Pancreas (tissue), 10 donors: Measurements from ENCODE around the gene IFI27L2. TPM values are rescaled to one million over a fixed set of nuclear protein-coding genes. Genes with fewer than 3 reads are reported as not detected.

Experiments
- ATAC-seq, 4 donors: fragments of 200-7000 bp; cut with Tn5 transposase; one replicate each; pipeline versions ENCODE4 v1.8.0 to v1.9.1; 2020; ENCODE audit warnings: mild to moderate bottlenecking in 4 of 4, moderate library complexity in 4 of 4
- DNase-seq, 6 donors: peaks; one replicate each; pipeline ENCODE4 v3.0.0-alpha.2; 2020
- FAIRE-seq: peaks from 2 replicates; lab custom pipeline; 2012; peaks lifted over from hg19 to GRCh38; lab: Jason Lieb, UNC
- H3K27ac ChIP-seq, 4 donors: fragments of 200-600 bp; sonication (generic); 1 replicate in 3 of 4; 2 replicates in 1 of 4; pipeline versions ENCODE4 v1.5.0 to v1.8.0; 2020
- H3K27me3 ChIP-seq, 4 donors: fragments of 200-600 bp; one replicate each; pipeline ENCODE4 v1.8.0; 2021
- H3K36me3 ChIP-seq, 3 donors: fragments of 200-600 bp; sonication (generic) in 1 of 3; one replicate each; pipeline versions ENCODE4 v1.5.0 to v1.8.0; 2020 to 2021
- H3K4me1 ChIP-seq, 3 donors: fragments of 200-600 bp; one replicate each; pipeline ENCODE4 v1.8.0; 2021
- H3K4me3 ChIP-seq, 4 donors: fragments of 200-600 bp; sonication (generic) in 2 of 4; one replicate each; pipeline versions ENCODE4 v1.5.0 to v1.8.0; 2020 to 2021
- H3K9me3 ChIP-seq, 4 donors: fragments of 200-600 bp; one replicate each; pipeline ENCODE4 v1.8.0; 2021
- WGBS, 2 donors: extraction: QIAGEN DNeasy Blood & Tissue Kit; methylation state at CpG; one replicate each; pipeline ENCODE4 v1.1.7; 2013; 5-methylcytosine and 5-hydroxymethylcytosine counted together
- intact Hi-C, 3 donors: fragments of 100-400 bp; cut with DNase I; formaldehyde crosslinking; loops; one replicate each; pipeline versions ENCODE4 v1.11.1 to v1.14.2; 2022
- polyA plus RNA-seq, 2 donors: library from polyadenylated mRNA; stranded (reverse); fragments of 200-250 nt; gene quantifications; one replicate each; pipeline ENCODE4 v1.2.3, GENCODE V29; 2013
- total RNA-seq, 6 donors: library from RNA; stranded (reverse); fragmentation: NEBNext Ultra II Directional in 4 of 6; extraction: Animal tissue kit (Norgen Biotek cat#: 25700) in 4 of 6; gene quantifications; one replicate each; pipeline versions ENCODE4 v1.2.1 to v1.2.4, GENCODE V29; 2021 to 2023
- TF ChIP-seq, protein P1 (sequence below), 4 donors: fragments of 200-600 bp; sonication (generic) in 3 of 4; IDR thresholded peaks; one replicate each; pipeline versions ENCODE4 v1.5.0 to v1.8.0; 2021; ENCODE audit warnings: antibody characterized with exemption in 4 of 4
- donor health status: healthy with polysubstance abuse.
- donor health status: DM: no; HTN: no; CAD: no; lungs with moderate emphysema.
- donor health status: DM: no; HTN: no; CAD: no.
- donor health status: control.
- donor health status: control.
- donor health status: Bipolar disorder and iron deficiency.
- donor health status: DM: yes; HTN: yes; CAD: no.
- donor health status: DM: no; HTN: no; CAD: no.
- donor health status: DM: no; HTN: no; CAD: no.
- donor health status: DM: yes; HTN: yes; CAD: no.

The IFI27L2 gene
- total and polyA plus RNA-seq, 8 donors, result 5.4 to 90.7 (median 16.2) TPM

DNA sequence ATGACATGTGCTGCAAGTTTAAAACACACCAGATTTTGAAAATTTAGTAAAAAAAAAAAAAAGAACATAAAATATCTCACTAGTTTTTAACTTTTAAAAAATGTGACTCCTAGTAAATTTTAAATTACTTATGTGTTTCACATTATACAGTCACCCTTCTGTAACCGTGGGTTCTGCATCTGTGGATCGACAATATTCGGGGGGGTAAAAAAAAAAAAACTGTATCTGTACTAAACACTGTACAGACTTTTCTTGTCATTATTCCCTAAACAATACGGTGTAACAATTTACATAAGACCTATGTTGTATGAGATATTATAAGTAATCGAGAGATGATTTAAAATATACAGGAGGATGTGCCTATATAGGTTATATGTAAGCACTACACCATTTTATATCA lies 51.6 kb downstream of the IFI27L2 start:
- 65 to 75% methylated on average over 5 of the region's 5 CpGs for WGBS, 2 donors
- peaks cover 0 to 6% (median 0%) of the 10 kb centered on the region in 3 donors for H3K36me3 ChIP-seq
- no peaks in the 10 kb centered on the region for H3K27me3 ChIP-seq
- H3K4me1 ChIP-seq, result peaks cover 0 to 33% (median 29%) of the 10 kb centered on the region in 3 donors
- DNase-seq (no peak), ATAC-seq (no peak), FAIRE-seq (no peak)
- H3K9me3 ChIP-seq, result no peaks in the 10 kb centered on the region
- H3K27ac ChIP-seq, result no peak overlapping the region
- H3K4me3 ChIP-seq, result peak overlapping the region in 2 of 4 donors; percentile 94 to 99
- TF ChIP-seq, protein P1, sequence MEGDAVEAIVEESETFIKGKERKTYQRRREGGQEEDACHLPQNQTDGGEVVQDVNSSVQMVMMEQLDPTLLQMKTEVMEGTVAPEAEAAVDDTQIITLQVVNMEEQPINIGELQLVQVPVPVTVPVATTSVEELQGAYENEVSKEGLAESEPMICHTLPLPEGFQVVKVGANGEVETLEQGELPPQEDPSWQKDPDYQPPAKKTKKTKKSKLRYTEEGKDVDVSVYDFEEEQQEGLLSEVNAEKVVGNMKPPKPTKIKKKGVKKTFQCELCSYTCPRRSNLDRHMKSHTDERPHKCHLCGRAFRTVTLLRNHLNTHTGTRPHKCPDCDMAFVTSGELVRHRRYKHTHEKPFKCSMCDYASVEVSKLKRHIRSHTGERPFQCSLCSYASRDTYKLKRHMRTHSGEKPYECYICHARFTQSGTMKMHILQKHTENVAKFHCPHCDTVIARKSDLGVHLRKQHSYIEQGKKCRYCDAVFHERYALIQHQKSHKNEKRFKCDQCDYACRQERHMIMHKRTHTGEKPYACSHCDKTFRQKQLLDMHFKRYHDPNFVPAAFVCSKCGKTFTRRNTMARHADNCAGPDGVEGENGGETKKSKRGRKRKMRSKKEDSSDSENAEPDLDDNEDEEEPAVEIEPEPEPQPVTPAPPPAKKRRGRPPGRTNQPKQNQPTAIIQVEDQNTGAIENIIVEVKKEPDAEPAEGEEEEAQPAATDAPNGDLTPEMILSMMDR (IDR thresholded peaks at IDR 0.05), result no peak
- intact Hi-C loops, result no loop called here

Other genes with a start within 250 kb of the IFI27L2 start
- not detected for gene FAM181A, start 202.3 kb downstream of the IFI27L2 start, total RNA-seq
- not detected for gene FAM181A, start 202.3 kb downstream of the IFI27L2 start, polyA plus RNA-seq
- gene ASB2, start 153.0 kb downstream of the IFI27L2 start, total RNA-seq, result under 1 TPM; 0.09 to 0.53 (median 0.26) TPM
- 1 to 10 TPM; 1.3 to 1.4 TPM for gene ASB2, start 153.0 kb downstream of the IFI27L2 start, polyA plus RNA-seq
- not detected for gene CCDC197, start 132.3 kb downstream of the IFI27L2 start, total RNA-seq
- gene CCDC197, start 132.3 kb downstream of the IFI27L2 start, polyA plus RNA-seq, result not detected
- gene OTUB2, start 103.3 kb downstream of the IFI27L2 start, total RNA-seq, result 1 to 10 TPM in 2 of 6 donors, under 1 TPM in 4; 0.51 to 1.3 (median 0.87) TPM
- under 1 TPM; 0.30 to 0.31 TPM for gene OTUB2, start 103.3 kb downstream of the IFI27L2 start, polyA plus RNA-seq
- gene DDX24, start 48.4 kb downstream of the IFI27L2 start, total RNA-seq, result 10 to 100 TPM; 55.9 to 86.4 (median 68.0) TPM
- 100 to 1,000 TPM in 1 of 2 donors, 10 to 100 TPM in 1; 60.7 to 111 TPM for gene DDX24, start 48.4 kb downstream of the IFI27L2 start, polyA plus RNA-seq
- gene IFI27L1, start 48.3 kb downstream of the IFI27L2 start, total RNA-seq, result 1 to 10 TPM; 3.8 to 8.7 (median 6.8) TPM
- gene IFI27L1, start 48.3 kb downstream of the IFI27L2 start, polyA plus RNA-seq, result 10 to 100 TPM; 14.1 to 14.3 TPM
- 10 to 100 TPM in 4 of 6 donors, 1 to 10 TPM in 2; 8.1 to 21.4 (median 12.1) TPM for gene IFI27, start 18.9 kb downstream of the IFI27L2 start, total RNA-seq
- gene IFI27, start 18.9 kb downstream of the IFI27L2 start, polyA plus RNA-seq, result 10 to 100 TPM; 61.4 to 78.9 TPM
- 1 to 10 TPM in 1 of 6 donors, under 1 TPM in 5; 0.56 to 1.3 (median 0.66) TPM for gene PPP4R4, start 44.7 kb upstream of the IFI27L2 start, total RNA-seq
- 1 to 10 TPM in 1 of 2 donors, under 1 TPM in 1; 0.19 to 1.2 TPM for gene PPP4R4, start 44.7 kb upstream of the IFI27L2 start, polyA plus RNA-seq
- gene SERPINA10, start 163.7 kb upstream of the IFI27L2 start, total RNA-seq, result under 1 TPM; 0.19 to 0.70 (median 0.34) TPM
- gene SERPINA10, start 163.7 kb upstream of the IFI27L2 start, polyA plus RNA-seq, result 1 to 10 TPM; 1.1 to 4.3 TPM
- gene SERPINA6, start 193.7 kb upstream of the IFI27L2 start, total RNA-seq, result 10 to 100 TPM in 3 of 6 donors, 1 to 10 TPM in 3; 5.2 to 17.4 (median 10.3) TPM
- 10 to 100 TPM; 13.1 to 17.7 TPM for gene SERPINA6, start 193.7 kb upstream of the IFI27L2 start, polyA plus RNA-seq
- gene SERPINA2, start 237.1 kb upstream of the IFI27L2 start, total RNA-seq, result not detected
- gene SERPINA2, start 237.1 kb upstream of the IFI27L2 start, polyA plus RNA-seq, result not detected